H1 (cell line): ENCODE measurements around the gene GALNT9. TPM values are rescaled to one million over a fixed set of nuclear protein-coding genes. Genes with fewer than 3 reads are reported as not detected.

ENCODE experiments used
- CTCF ChIA-PET: fragments of 300-600 bp; sonication (Branson Sonifier 250); formaldehyde crosslinking; loops from one replicate; lab custom pipeline; 2021; ENCODE audit not compliant: partially characterized antibody; lab: Charles Lee
- POLR2A ChIA-PET: fragments of 300-600 bp; sonication (Branson Sonifier 250); formaldehyde crosslinking; loops from one replicate; lab custom pipeline; 2021; ENCODE audit warnings: inconsistent platforms; ENCODE audit not compliant: partially characterized antibody; lab: Charles Lee
- DNase-seq, 2 experiments: peaks; one replicate each; pipeline versions ENCODE4 v3.0.0 to v3.0.0-alpha.2; 2010 to 2022; ENCODE audit warnings: low spot score in 2 of 2, low read depth in 1 of 2, mixed read lengths in 1 of 2
- FAIRE-seq: peaks from 2 replicates; lab custom pipeline; 2011; peaks lifted over from hg19 to GRCh38; lab: Jason Lieb, UNC
- H2AFZ ChIP-seq: 2 replicates; pipeline ENCODE4 v1.8.1; 2012; ENCODE audit warnings: low read length, inconsistent platforms
- H2AK5ac ChIP-seq: 2 replicates; pipeline ENCODE4 v1.6.1; 2013; ENCODE audit warnings: low read depth, low read length
- H2BK120ac ChIP-seq: replicated peaks from 2 replicates; pipeline ENCODE3; 2013; ENCODE audit warnings: low read depth, low read length, inconsistent platforms
- H2BK12ac ChIP-seq: 2 replicates; pipeline ENCODE4 v1.6.1; 2013; ENCODE audit warnings: low read depth, low read length
- H2BK15ac ChIP-seq: 2 replicates; pipeline ENCODE4 v1.6.1; 2013; ENCODE audit warnings: low read length
- H2BK20ac ChIP-seq: 2 replicates; pipeline ENCODE4 v1.6.1; 2013; ENCODE audit warnings: low read length
- H2BK5ac ChIP-seq: 2 replicates; pipeline ENCODE4 v1.6.1; 2013; ENCODE audit warnings: low read depth, low read length
- H3K14ac ChIP-seq: 2 replicates; pipeline ENCODE4 v1.6.1; 2013; ENCODE audit warnings: inconsistent platforms; ENCODE audit not compliant: insufficient read length
- H3K18ac ChIP-seq: 2 replicates; pipeline ENCODE4 v1.6.1; 2013; ENCODE audit warnings: low read length; ENCODE audit errors: extremely low read depth
- H3K23ac ChIP-seq: 2 replicates; pipeline ENCODE4 v1.6.1; 2013; ENCODE audit warnings: inconsistent platforms; ENCODE audit not compliant: insufficient read length
- H3K23me2 ChIP-seq: 2 replicates; pipeline ENCODE4 v1.6.1; 2013; ENCODE audit warnings: low read depth, low read length
- H3K27ac ChIP-seq: 2 replicates; pipeline ENCODE4 v1.6.1; 2011; ENCODE audit warnings: low read depth, low read length, inconsistent platforms
- H3K27me3 ChIP-seq, 4 experiments: replicated peaks in 1 of 4; 1 replicate in 1 of 4; 2 replicates in 3 of 4; pipeline versions ENCODE4 v1.6.1 to v1.8.1; 2011 to 2013; ENCODE audit warnings: low read length in 3 of 4, mild to moderate bottlenecking in 3 of 4, inconsistent platforms in 2 of 4, mixed read lengths in 2 of 4, moderate library complexity in 1 of 4; ENCODE audit not compliant: control insufficient read depth in 3 of 4, insufficient read depth in 3 of 4; ENCODE audit errors: extremely low read depth in 1 of 4
- H3K36me3 ChIP-seq, 4 experiments: 2 replicates each; pipeline versions ENCODE4 v1.6.1 to v1.8.1; 2011 to 2013; ENCODE audit warnings: mild to moderate bottlenecking in 4 of 4, low read length in 3 of 4, moderate library complexity in 2 of 4, control low read depth in 1 of 4, inconsistent platforms in 1 of 4; ENCODE audit not compliant: insufficient read depth in 4 of 4, control insufficient read depth in 2 of 4
- H3K4ac ChIP-seq: replicated peaks from 2 replicates; pipeline ENCODE3; 2013; ENCODE audit warnings: low read length, low read depth, mixed read lengths, inconsistent platforms; ENCODE audit not compliant: insufficient read length
- H3K4me1 ChIP-seq, 4 experiments: replicated peaks in 1 of 4; 1 replicate in 1 of 4; 2 replicates in 3 of 4; pipeline versions ENCODE4 v1.6.1 to v1.8.1; 2011 to 2013; ENCODE audit warnings: low read length in 3 of 4, inconsistent platforms in 2 of 4, mixed read lengths in 1 of 4; ENCODE audit not compliant: insufficient read depth in 4 of 4, control insufficient read depth in 3 of 4
- H3K4me2 ChIP-seq, 2 experiments: 2 replicates each; pipeline versions ENCODE4 v1.6.1 to v1.8.1; 2011 to 2013; ENCODE audit warnings: low read depth in 2 of 2, low read length in 2 of 2, control low read depth in 1 of 2, inconsistent platforms in 1 of 2, mild to moderate bottlenecking in 1 of 2; ENCODE audit not compliant: insufficient read depth in 1 of 2
- H3K4me3 ChIP-seq, 4 experiments: fragments of 200-600, 300-600 bp in 1 of 4; sonication (generic), shearing (Covaris generic), sonication (Bioruptor Twin) in 1 of 4; 2 replicates each; pipeline versions ENCODE4 v1.5.1 to v1.8.1; 2011 to 2016; ENCODE audit warnings: low read length in 4 of 4, low read depth in 3 of 4, control low read depth in 2 of 4, inconsistent platforms in 2 of 4, mild to moderate bottlenecking in 2 of 4, mixed read lengths in 1 of 4, moderate library complexity in 1 of 4; ENCODE audit not compliant: insufficient read depth in 2 of 4; ENCODE audit errors: extremely low read depth in 1 of 4
- H3K56ac ChIP-seq: replicated peaks from 2 replicates; pipeline ENCODE3; 2013; ENCODE audit warnings: low read depth, mild to moderate bottlenecking, mixed read lengths, low read length, inconsistent platforms; ENCODE audit not compliant: insufficient read length
- H3K79me1 ChIP-seq: 2 replicates; pipeline ENCODE4 v1.6.1; 2013; ENCODE audit warnings: low read depth, low read length, control low read depth
- H3K79me2 ChIP-seq, 2 experiments: 2 replicates each; pipeline versions ENCODE4 v1.6.1 to v1.8.1; 2012 to 2013; ENCODE audit warnings: low read length in 2 of 2, mild to moderate bottlenecking in 2 of 2, inconsistent platforms in 1 of 2; ENCODE audit not compliant: insufficient read depth in 2 of 2, control insufficient read depth in 1 of 2
- H3K9ac ChIP-seq, 4 experiments: replicated peaks in 1 of 4; 1 replicate in 1 of 4; 2 replicates in 3 of 4; pipeline versions ENCODE4 v1.6.1 to v1.8.1; 2011 to 2013; ENCODE audit warnings: low read depth in 3 of 4, low read length in 3 of 4, control low read depth in 2 of 4, mild to moderate bottlenecking in 2 of 4, moderate library complexity in 2 of 4, inconsistent platforms in 1 of 4; ENCODE audit errors: extremely low read depth in 1 of 4
- H3K9me3 ChIP-seq, 2 experiments: 2 replicates each; pipeline versions ENCODE4 v1.6.1 to v1.8.1; 2012 to 2013; ENCODE audit warnings: mild to moderate bottlenecking in 2 of 2, moderate library complexity in 2 of 2, control low read depth in 1 of 2, inconsistent platforms in 1 of 2, low read depth in 1 of 2, low read length in 1 of 2, mixed read lengths in 1 of 2; ENCODE audit not compliant: insufficient read depth in 2 of 2
- H4K20me1 ChIP-seq, 2 experiments: replicated peaks in 1 of 2; 2 replicates each; pipeline versions ENCODE3 to v1.8.1; 2011 to 2013; ENCODE audit warnings: inconsistent platforms in 2 of 2, low read length in 2 of 2, mild to moderate bottlenecking in 1 of 2; ENCODE audit not compliant: insufficient read depth in 2 of 2, control insufficient read depth in 1 of 2
- H4K5ac ChIP-seq: 2 replicates; pipeline ENCODE4 v1.6.1; 2013; ENCODE audit warnings: low read length, low read depth, mixed read lengths, inconsistent platforms; ENCODE audit not compliant: insufficient read length
- H4K8ac ChIP-seq: 2 replicates; pipeline ENCODE4 v1.8.0; 2013; ENCODE audit warnings: mild to moderate bottlenecking, moderate library complexity, low read length, inconsistent platforms; ENCODE audit not compliant: insufficient read depth; ENCODE audit errors: extremely low read depth
- H4K91ac ChIP-seq: replicated peaks from 2 replicates; pipeline ENCODE3; 2013; ENCODE audit warnings: low read length, mixed read lengths, inconsistent platforms; ENCODE audit not compliant: insufficient read length
- CTBP2 ChIP-seq: IDR thresholded peaks from 2 replicates; pipeline ENCODE4 v1.7.0; 2011; ENCODE audit warnings: borderline replicate concordance, mild to moderate bottlenecking, moderate library complexity, mixed read lengths, low read length; ENCODE audit not compliant: insufficient read depth, insufficient read length
- EGR1 ChIP-seq: IDR thresholded peaks from 2 replicates; pipeline ENCODE4 v1.6.1; 2011; ENCODE audit warnings: low read depth, low read length, borderline replicate concordance
- EZH2 ChIP-seq: fragments of 200-600 bp; sonication (generic); IDR thresholded peaks from 2 replicates; pipeline ENCODE4 v1.7.1; 2012; ENCODE audit warnings: low read depth, mild to moderate bottlenecking, moderate library complexity, low read length, inconsistent platforms; ENCODE audit not compliant: severe bottlenecking
- GABPA ChIP-seq: IDR thresholded peaks from 2 replicates; pipeline ENCODE4 v1.6.1; 2011; ENCODE audit warnings: mild to moderate bottlenecking, low read length, moderate library complexity, borderline replicate concordance; ENCODE audit not compliant: insufficient read depth
- MAFK ChIP-seq: IDR thresholded peaks from 2 replicates; pipeline ENCODE4 v1.6.1; 2012; ENCODE audit warnings: low read depth, mild to moderate bottlenecking, improper control_type of control experiment, low read length
- NRF1 ChIP-seq: IDR thresholded peaks from 2 replicates; pipeline ENCODE4 v1.6.1; 2011; ENCODE audit warnings: mild to moderate bottlenecking, low read depth, low read length, improper control_type of control experiment
- RAD21 ChIP-seq, 2 experiments: IDR thresholded peaks in 1 of 2; conservative IDR thresholded peaks in 1 of 2; 2 replicates each; pipeline ENCODE4 v1.6.1; 2011; ENCODE audit warnings: low read depth in 2 of 2, low read length in 2 of 2, improper control_type of control experiment in 1 of 2, inconsistent platforms in 1 of 2, mild to moderate bottlenecking in 1 of 2, moderate library complexity in 1 of 2
- RNF2 ChIP-seq: fragments of 200-900, 300-1000 bp; sonication (generic); IDR thresholded peaks from 2 replicates; pipeline ENCODE4 v1.7.1; 2016; ENCODE audit warnings: borderline replicate concordance, low read depth, mild to moderate bottlenecking, antibody characterized with exemption, low read length; ENCODE audit not compliant: poor library complexity, severe bottlenecking; ENCODE audit errors: missing control alignments
- SP1 ChIP-seq: IDR thresholded peaks from 2 replicates; pipeline ENCODE4 v1.6.1; 2011; ENCODE audit warnings: low read depth, low read length
- SRF ChIP-seq: IDR thresholded peaks from 2 replicates; pipeline ENCODE4 v1.6.1; 2011; ENCODE audit warnings: mild to moderate bottlenecking, low read depth, low read length, moderate library complexity
- ZNF274 ChIP-seq: IDR thresholded peaks from 2 replicates; pipeline ENCODE4 v1.7.0; 2012; ENCODE audit warnings: low read length, borderline replicate concordance; ENCODE audit errors: extremely low read depth
- WGBS, 2 experiments: shearing (Covaris generic) in 1 of 2; methylation state at CpG; one replicate each; pipeline versions ENCODE4 v1.1.6 to v1.1.7; 2013 to 2015; ENCODE audit warnings: low lambda C conversion rate in 2 of 2, mixed read lengths in 2 of 2, inconsistent platforms in 1 of 2, low coverage in 1 of 2, missing lambda C conversion rate in 1 of 2; ENCODE audit not compliant: insufficient replicate concordance in 2 of 2, insufficient coverage in 1 of 2, insufficient read length in 1 of 2; ENCODE audit errors: extremely low coverage in 1 of 2, missing lambda C conversion rate in 1 of 2; 5-methylcytosine and 5-hydroxymethylcytosine counted together
- polyA plus RNA-seq, 7 experiments: library from polyadenylated mRNA; depleted of rRNA in 3 of 7; stranded (reverse) in 5 of 7; unstranded in 2 of 7; fragments of >200 nt in 5 of 7; fragments of 200-250 nt in 2 of 7; gene quantifications; 1 replicate in 5 of 7; 2 replicates in 1 of 7; 4 replicates in 1 of 7; pipeline versions ENCODE4 v1.2.1 to v1.2.3, GENCODE V29; 2011 to 2013; ENCODE audit warnings: missing spikeins in 2 of 7, mixed read lengths in 2 of 7
- total RNA-seq: library from RNA; stranded (reverse); fragmentation: NEBNext Ultra II Directional; extraction: Animal tissue kit (Norgen Biotek cat#: 25700); gene quantifications from 2 replicates; pipeline ENCODE4 v1.2.1, GENCODE V29; 2021

Gene GALNT9
- total and polyA plus RNA-seq, 2 of the 8 experiments (the other 6 are each of a cell fraction or from before 2014, with no cell fraction given): 2.0 to 3.6 TPM

DNA sequence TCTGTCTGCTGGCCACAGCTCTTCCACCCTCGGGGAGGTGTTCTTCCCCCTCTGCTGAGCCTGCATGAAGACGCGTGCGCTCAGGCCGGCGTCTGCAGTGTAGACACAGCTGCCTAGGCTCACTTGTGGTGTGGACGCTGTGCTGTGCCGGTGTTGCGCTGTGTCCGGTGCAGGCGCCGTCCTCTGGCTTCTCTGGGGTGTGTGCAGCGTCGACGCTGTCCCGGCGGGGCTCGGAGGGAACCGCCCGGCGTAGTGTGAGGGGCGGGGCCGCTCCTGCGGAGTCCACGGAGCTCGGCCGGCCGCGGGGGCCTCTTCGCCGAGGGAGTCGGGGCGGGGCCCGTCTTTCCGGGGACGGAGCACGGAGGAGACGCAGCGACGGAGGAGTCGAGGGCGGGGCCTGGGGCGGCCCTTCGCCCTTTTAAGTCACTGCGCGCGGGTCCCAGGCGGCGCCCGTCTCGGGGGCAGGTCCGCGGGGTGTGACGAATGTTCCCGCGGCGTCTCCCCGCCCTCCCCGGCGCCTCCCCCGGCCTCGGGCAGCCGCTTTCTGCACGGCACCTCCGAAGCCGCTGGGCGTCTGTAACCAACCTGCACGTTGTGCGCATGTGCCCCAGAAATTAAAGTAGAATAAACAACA is 139.9 kb downstream of the GALNT9 start:
- Histone ChIP-seq H3K9me3 (peaks cover 11 to 22% of the 10 kb centered on the region in 2 experiments), H3K23ac (no peak overlapping the region), H4K91ac (peak overlapping the region; percentile 44), H2BK20ac (no peak overlapping the region), H4K20me1 (peaks cover 0 to 2% of the 10 kb centered on the region in 2 experiments), H3K4me1 (peaks cover 0 to 13% (median 8%) of the 10 kb centered on the region in 4 experiments; a peak in 5 of 7 replicates), H3K27ac (no peak overlapping the region), H2BK12ac (no peak overlapping the region; the same call in 1 of the 2 replicates), H2BK5ac (no peak overlapping the region), H3K4ac (peak overlapping the region; percentile 57), H2AFZ (no peak overlapping the region; the same call in 1 of the 2 replicates), H3K4me3 (peak overlapping the region; percentile 42 to 66 (median 42)), H4K8ac (peak overlapping the region; percentile 17; the same call in 1 of the 2 replicates), H3K79me1 (no peaks in the 10 kb centered on the region), H2AK5ac (no peak overlapping the region), H4K5ac (no peak overlapping the region), H3K36me3 (no peaks in the 10 kb centered on the region), H2BK15ac (peak overlapping the region; percentile 88; the same call in 1 of the 2 replicates), H3K14ac (no peak overlapping the region), H3K23me2 (peaks cover 7% of the 10 kb centered on the region; the same call in 1 of the 2 replicates), H3K18ac (no peak overlapping the region), H3K27me3 (peaks cover 4 to 69% (median 43%) of the 10 kb centered on the region in 4 experiments), H3K9ac (no peak overlapping the region; a peak in 2 of 7 replicates), H2BK120ac (peak overlapping the region; percentile 72), H3K79me2 (no peaks in the 10 kb centered on the region), H3K56ac (no peak overlapping the region), H3K4me2 (peak overlapping the region; percentile 77 to 97)
- 3% methylated on average over 39 of the region's 69 CpGs; no CpG with 5 or more reads in 1 of the 2 experiments for WGBS, 2 experiments
- ChIA-PET CTCF (interaction anchor here (0.6 to 1.2 kb wide), 5 partner anchors 14 to 264 kb away, joined by 3 to 4 read pairs (median 3); no protein-coding TSS in a partner anchor), POLR2A (interaction anchor here (0.9 to 1.2 kb wide), 3 partner anchors 9 to 22 kb away, joined by 3 to 6 read pairs (median 3); no protein-coding TSS in a partner anchor)
- FAIRE-seq (no peak), DNase-seq (peak; percentile 33 to 84)
- TF ChIP-seq SP1 (no peak), RAD21 (IDR thresholded peaks at IDR 0.05 in 1 of 2, conservative IDR thresholded peaks at IDR 0.05 in 1 of 2; ENCODE audit: low read depth in 2 of 2, low read length in 2 of 2) (no peak; a peak in 1 of 4 replicates), MAFK (no peak), NRF1 (no peak), ZNF274 (no peak), SRF (no peak), EGR1 (no peak), EZH2 (peak; percentile 57), RNF2 (no peak), CTBP2 (no peak), GABPA (no peak)
